Measurements from ENCODE around the gene SPATA3. TPM values are rescaled to one million over a fixed set of nuclear protein-coding genes. Genes with fewer than 3 reads are reported as not detected.

The SPATA3 gene
- total and polyA plus RNA-seq, 2 of the 13 experiments (the other 11 are each of a cell fraction or from before 2014, with no cell fraction given): not detected

DNA sequence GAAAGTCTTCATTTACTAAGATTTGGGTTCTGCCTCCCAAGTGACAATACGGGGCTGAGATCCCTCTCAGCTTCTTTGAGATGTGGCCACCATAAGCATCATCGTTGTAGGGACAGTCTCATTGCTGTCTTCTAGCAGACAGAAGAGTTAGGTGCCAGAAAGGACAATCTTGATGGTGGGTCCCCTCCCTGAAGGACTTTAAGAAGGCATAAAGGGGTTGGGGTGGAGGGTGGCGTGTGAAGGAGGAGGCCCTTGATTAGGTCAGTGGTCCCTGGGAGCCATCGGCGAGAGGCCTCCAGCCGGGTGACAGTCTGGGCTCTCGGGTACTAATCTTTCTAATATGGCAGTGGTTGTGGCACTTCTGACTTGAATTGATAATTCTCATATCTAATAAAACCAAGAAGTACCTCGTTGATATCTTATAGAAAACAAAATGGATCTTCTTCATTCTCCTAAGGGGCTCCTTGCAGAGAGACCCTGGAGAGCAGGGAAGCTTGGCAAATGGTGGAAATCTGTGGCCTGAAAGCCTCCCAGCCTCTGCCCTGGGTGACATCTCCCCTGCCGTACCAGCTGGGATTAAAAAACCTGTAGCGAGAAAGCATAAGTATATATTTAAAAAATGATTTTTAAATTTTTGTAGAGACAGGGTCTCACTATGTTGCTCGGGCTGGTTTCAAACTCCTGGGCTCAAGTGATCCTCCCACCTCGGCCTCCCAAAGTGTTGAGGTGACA, 53.5 kb downstream of the SPATA3 start:
- no peaks in the 10 kb centered on the region for H3K79me2 ChIP-seq (ENCODE audit: insufficient read depth, low read length)
- no peaks in the 10 kb centered on the region for H4K20me1 ChIP-seq (ENCODE audit: insufficient read depth, low read length)
- DNase-seq (ENCODE audit: low spot score): no peak
- no peak overlapping the region for H2AFZ ChIP-seq (ENCODE audit: low read length)
- TSS peak; percentile 89 for BruUV-seq (replicated peaks)
- H3K27me3 ChIP-seq (ENCODE audit: control insufficient read depth in 1 of 2, insufficient read depth in 2 of 2, low read length in 2 of 2): no peaks in the 10 kb centered on the region; a peak in 1 of 5 replicates
- peak overlapping the region; percentile 17 to 56 (median 34); a peak in 5 of 6 replicates for H3K4me3 ChIP-seq (replicated peaks in 1 of 3; ENCODE audit: insufficient read depth in 1 of 3, low read depth in 2 of 3, low read length in 3 of 3)
- CTCF ChIA-PET (ENCODE audit: low intra/inter-chr PET ratio, low total read pairs): no interaction called here
- ATAC-seq: no peak
- peak overlapping the region; percentile 97 for H3K27ac ChIP-seq (ENCODE audit: extremely low read length, insufficient read depth, low read length)
- WGBS (ENCODE audit: low lambda C conversion rate): 40% methylated on average over 12 of the region's 12 CpGs
- intact Hi-C loops (cut with micrococcal nuclease; ENCODE audit: unreplicated experiment): loop anchor here (1.0 to 10.0 kb wide), 7 partner anchors 9 to 655 kb away; partner anchors contain the start of genes ITM2C, NCL and PTMA
- in situ Hi-C loops (cut with HindIII; ENCODE audit: extremely low pct_ligation_motif_present, low pct_unique_long_range_greater_than_20kb): loop anchor here (5.0 kb wide), 1 partner anchor 52 kb away; the partner anchor contains the start of gene SPATA3
- peaks cover 3 to 11% of the 10 kb centered on the region in 2 experiments; a peak in 4 of 5 replicates for H3K36me3 ChIP-seq (replicated peaks in 1 of 2; ENCODE audit: control insufficient read depth in 1 of 2, insufficient read depth in 2 of 2, low read length in 2 of 2)
- peaks cover 82% of the 10 kb centered on the region for H3K4me1 ChIP-seq (ENCODE audit: insufficient read depth, low read length)
- peak overlapping the region; percentile 78 for H3K4me2 ChIP-seq (ENCODE audit: low read depth, low read length)
- peak overlapping the region; percentile 75 for H3K9ac ChIP-seq (ENCODE audit: insufficient read depth, low read depth, low read length)
- POLR2A ChIA-PET: interaction anchor here (0.8 to 7.7 kb wide), 21 partner anchors 11 to 659 kb away, joined by 3 to 399 read pairs (median 7); partner anchors contain the start of genes C2orf72, ITM2C and PTMA
- FAIRE-seq: no peak
- no peaks in the 10 kb centered on the region for H3K9me3 ChIP-seq (ENCODE audit: low read length)
- TF ChIP-seq ZNF3 (CRISPR knock-in tag; IDR thresholded peaks at IDR 0.05) (no peak), ZNF232 (CRISPR knock-in tag; IDR thresholded peaks at IDR 0.05; ENCODE audit: borderline replicate concordance) (no peak), ZNF713 (CRISPR knock-in tag; IDR thresholded peaks at IDR 0.05) (no peak), HNRNPLL (IDR thresholded peaks at IDR 0.05; ENCODE audit: low read depth, low read length, poor library complexity, severe bottlenecking) (no peak), ZNF432 (CRISPR knock-in tag; IDR thresholded peaks at IDR 0.05; ENCODE audit: borderline replicate concordance) (0 out of 2 replicates have a peak, but pooled peaks have one; percentile 46), IKZF4 (CRISPR knock-in tag; IDR thresholded peaks at IDR 0.05; ENCODE audit: borderline replicate concordance, low read depth, not compliant biosample characterization) (no peak), FOXJ3 (CRISPR knock-in tag; IDR thresholded peaks at IDR 0.05; ENCODE audit: borderline replicate concordance) (no peak), SAFB2 (CRISPR knock-in tag; IDR thresholded peaks at IDR 0.05; ENCODE audit: borderline replicate concordance, low read depth) (no peak), RBFOX2 (IDR thresholded peaks at IDR 0.05; ENCODE audit: low read depth, low read length) (peak; percentile 49; the same call in 1 of the 2 replicates), KMT2A (CRISPR knock-in tag; IDR thresholded peaks at IDR 0.05) (no peak), RORA (CRISPR knock-in tag; IDR thresholded peaks at IDR 0.05) (no peak), KLF16 (CRISPR knock-in tag; IDR thresholded peaks at IDR 0.05) (no peak), KDM5A (IDR thresholded peaks at IDR 0.05; ENCODE audit: borderline replicate concordance, low read length) (no peak), JDP2 (CRISPR knock-in tag; IDR thresholded peaks at IDR 0.05; ENCODE audit: borderline replicate concordance) (no peak), ZNF446 (CRISPR knock-in tag; IDR thresholded peaks at IDR 0.05) (no peak), ZNF510 (CRISPR knock-in tag; IDR thresholded peaks at IDR 0.05; ENCODE audit: low read depth) (peak; percentile 10; the same call in 1 of the 2 replicates)
- TF ChIP-seq, protein P1, sequence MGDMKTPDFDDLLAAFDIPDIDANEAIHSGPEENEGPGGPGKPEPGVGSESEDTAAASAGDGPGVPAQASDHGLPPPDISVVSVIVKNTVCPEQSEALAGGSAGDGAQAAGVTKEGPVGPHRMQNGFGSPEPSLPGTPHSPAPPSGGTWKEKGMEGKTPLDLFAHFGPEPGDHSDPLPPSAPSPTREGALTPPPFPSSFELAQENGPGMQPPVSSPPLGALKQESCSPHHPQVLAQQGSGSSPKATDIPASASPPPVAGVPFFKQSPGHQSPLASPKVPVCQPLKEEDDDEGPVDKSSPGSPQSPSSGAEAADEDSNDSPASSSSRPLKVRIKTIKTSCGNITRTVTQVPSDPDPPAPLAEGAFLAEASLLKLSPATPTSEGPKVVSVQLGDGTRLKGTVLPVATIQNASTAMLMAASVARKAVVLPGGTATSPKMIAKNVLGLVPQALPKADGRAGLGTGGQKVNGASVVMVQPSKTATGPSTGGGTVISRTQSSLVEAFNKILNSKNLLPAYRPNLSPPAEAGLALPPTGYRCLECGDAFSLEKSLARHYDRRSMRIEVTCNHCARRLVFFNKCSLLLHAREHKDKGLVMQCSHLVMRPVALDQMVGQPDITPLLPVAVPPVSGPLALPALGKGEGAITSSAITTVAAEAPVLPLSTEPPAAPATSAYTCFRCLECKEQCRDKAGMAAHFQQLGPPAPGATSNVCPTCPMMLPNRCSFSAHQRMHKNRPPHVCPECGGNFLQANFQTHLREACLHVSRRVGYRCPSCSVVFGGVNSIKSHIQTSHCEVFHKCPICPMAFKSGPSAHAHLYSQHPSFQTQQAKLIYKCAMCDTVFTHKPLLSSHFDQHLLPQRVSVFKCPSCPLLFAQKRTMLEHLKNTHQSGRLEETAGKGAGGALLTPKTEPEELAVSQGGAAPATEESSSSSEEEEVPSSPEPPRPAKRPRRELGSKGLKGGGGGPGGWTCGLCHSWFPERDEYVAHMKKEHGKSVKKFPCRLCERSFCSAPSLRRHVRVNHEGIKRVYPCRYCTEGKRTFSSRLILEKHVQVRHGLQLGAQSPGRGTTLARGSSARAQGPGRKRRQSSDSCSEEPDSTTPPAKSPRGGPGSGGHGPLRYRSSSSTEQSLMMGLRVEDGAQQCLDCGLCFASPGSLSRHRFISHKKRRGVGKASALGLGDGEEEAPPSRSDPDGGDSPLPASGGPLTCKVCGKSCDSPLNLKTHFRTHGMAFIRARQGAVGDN (CRISPR knock-in tag; IDR thresholded peaks at IDR 0.05): peak; percentile 45
- TF ChIP-seq, protein P2, sequence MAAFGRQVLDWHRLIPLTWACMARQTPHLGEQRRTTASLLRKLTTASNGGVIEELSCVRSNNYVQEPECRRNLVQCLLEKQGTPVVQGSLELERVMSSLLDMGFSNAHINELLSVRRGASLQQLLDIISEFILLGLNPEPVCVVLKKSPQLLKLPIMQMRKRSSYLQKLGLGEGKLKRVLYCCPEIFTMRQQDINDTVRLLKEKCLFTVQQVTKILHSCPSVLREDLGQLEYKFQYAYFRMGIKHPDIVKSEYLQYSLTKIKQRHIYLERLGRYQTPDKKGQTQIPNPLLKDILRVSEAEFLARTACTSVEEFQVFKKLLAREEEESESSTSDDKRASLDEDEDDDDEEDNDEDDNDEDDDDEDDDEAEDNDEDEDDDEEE (CRISPR knock-in tag; IDR thresholded peaks at IDR 0.05): peak; percentile 53; the same call in 1 of the 2 replicates
